ENCODE data around the gene PIGBOS1.
A peak's percentile ranks its signal among the peaks of the same experiment; 100 is the strongest.
"Not testable (repeated sequence)": the region's sequence is repeated elsewhere in the genome, so short reads cannot be mapped to it uniquely, and the experiment has no call there.

PIGBOS1 gene

DNA sequence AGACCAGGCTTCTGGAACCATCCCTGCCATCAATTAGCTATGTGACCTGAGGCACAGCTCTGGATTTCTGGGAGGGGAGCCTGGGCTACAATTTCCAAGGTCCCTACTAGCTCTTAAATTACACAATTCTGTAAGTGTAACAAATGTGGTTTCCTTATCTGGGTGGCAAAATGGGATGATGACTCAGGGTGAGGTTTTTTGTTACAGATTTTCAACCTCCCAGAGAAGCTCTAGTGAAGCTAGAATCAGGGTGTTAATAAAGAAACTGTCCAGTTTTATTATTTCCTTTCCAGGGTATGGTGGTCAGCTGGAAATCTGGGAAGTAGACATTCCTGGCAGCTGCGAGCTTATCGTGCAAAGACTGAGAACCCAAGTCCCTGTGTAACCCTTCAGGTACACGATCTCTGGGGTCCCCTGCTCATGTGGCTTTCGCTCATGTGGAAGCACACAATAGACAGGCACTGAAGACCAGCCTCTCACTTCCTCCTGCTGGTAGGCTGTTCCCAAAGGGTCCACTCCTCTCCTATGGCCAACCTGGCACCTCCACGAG is 36.6 kb downstream of the PIGBOS1 start:
- TF ChIP-seq, protein P1, sequence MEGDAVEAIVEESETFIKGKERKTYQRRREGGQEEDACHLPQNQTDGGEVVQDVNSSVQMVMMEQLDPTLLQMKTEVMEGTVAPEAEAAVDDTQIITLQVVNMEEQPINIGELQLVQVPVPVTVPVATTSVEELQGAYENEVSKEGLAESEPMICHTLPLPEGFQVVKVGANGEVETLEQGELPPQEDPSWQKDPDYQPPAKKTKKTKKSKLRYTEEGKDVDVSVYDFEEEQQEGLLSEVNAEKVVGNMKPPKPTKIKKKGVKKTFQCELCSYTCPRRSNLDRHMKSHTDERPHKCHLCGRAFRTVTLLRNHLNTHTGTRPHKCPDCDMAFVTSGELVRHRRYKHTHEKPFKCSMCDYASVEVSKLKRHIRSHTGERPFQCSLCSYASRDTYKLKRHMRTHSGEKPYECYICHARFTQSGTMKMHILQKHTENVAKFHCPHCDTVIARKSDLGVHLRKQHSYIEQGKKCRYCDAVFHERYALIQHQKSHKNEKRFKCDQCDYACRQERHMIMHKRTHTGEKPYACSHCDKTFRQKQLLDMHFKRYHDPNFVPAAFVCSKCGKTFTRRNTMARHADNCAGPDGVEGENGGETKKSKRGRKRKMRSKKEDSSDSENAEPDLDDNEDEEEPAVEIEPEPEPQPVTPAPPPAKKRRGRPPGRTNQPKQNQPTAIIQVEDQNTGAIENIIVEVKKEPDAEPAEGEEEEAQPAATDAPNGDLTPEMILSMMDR (conservative IDR thresholded peaks at IDR 0.05) = no peak
- no peak for TF ChIP-seq ZFX (IDR thresholded peaks at IDR 0.05)

GRCh38 chr15:55281517-55282228 is 37.2 kb downstream of the PIGBOS1 start:
- no peak overlapping the region for H3K27ac ChIP-seq
- TF ChIP-seq ZFX (IDR thresholded peaks at IDR 0.05) = no peak
- TF ChIP-seq, protein P1 (conservative IDR thresholded peaks at IDR 0.05) = no peak

More for the DNA sequence above, 36.6 kb downstream of the PIGBOS1 start:
- H3K27ac ChIP-seq = peak overlapping the region; percentile 58

DNA sequence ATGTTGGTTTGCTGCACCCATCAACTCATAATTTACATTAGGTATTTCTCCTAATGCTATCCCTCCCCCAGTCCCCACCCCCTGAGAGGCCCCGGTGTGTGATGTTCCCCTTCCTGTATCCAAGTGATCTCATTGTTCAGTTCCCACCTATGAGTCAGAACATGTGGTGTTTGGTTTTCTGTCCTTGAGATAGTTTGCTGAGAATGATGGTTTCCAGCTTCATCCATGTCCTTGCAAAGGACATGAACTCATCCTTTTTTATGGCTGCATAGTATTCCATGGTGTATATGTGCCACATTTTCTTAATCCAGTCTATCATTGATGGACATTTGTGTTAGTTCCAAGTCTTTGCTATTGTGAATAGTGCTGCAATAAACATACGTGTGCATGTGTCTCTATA is 38.3 kb downstream of the PIGBOS1 start:
- not testable (repeated sequence) for H3K27ac ChIP-seq

DNA sequence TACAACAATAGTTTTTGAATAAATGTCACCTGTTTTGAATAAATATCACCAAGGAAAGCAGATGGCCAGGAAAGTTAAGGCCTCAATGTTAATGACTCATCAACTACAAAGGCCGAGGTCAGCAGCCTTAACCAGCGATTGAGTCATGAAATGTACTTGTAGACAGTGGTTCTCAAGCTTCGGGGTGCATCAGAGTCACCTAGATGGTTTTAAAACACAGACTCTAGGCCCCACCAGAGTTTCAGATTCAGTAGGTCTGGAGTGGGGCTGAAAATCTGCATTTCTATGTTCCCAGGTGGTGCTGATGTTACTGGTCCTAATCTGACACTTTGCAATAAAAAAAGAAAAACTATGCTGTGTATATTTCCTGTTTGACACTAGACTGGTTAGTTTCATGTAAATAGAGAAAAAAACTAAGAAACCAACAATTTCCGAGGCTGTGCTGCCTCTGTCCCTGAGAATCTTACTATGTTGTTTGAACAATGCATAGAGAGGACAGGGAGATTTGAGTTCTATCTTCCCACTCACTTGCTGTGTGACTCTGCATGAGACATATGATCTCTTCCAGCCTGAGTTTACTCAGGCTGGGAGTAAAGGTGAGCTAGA is 39.1 kb downstream of the PIGBOS1 start:
- H3K27ac ChIP-seq = no peak overlapping the region
- TF ChIP-seq, protein P1 (conservative IDR thresholded peaks at IDR 0.05) = no peak
- TF ChIP-seq ZFX (IDR thresholded peaks at IDR 0.05) = no peak

GRCh38 chr15:55279100-55279745 is 39.7 kb downstream of the PIGBOS1 start:
- no peak overlapping the region for H3K27ac ChIP-seq
- TF ChIP-seq, protein P1 (conservative IDR thresholded peaks at IDR 0.05) = no peak
- TF ChIP-seq ZFX (IDR thresholded peaks at IDR 0.05) = no peak

- no peak overlapping the region for H3K27ac ChIP-seq
- TF ChIP-seq, protein P1 (conservative IDR thresholded peaks at IDR 0.05) = no peak
- no peak for TF ChIP-seq ZFX (IDR thresholded peaks at IDR 0.05)
Measured at GRCh38 chr15:55277715-55278114, 41.2 kb downstream of the PIGBOS1 start.

- TF ChIP-seq, protein P1 (conservative IDR thresholded peaks at IDR 0.05) = no peak
- no peak for TF ChIP-seq ZFX (IDR thresholded peaks at IDR 0.05)
- no peak overlapping the region for H3K27ac ChIP-seq
Measured at GRCh38 chr15:55277116-55277564, 41.8 kb downstream of the PIGBOS1 start.

Data from C4-2B (cell line).